HTR-8/SVneo (cell line): ENCODE data around the gene LMTK3.
"Not testable (repeated sequence)": the region's sequence is repeated elsewhere in the genome, so short reads cannot be mapped to it uniquely, and the experiment has no call there.

Source experiments
- DNase-seq: peaks from one replicate; pipeline ENCODE4 v3.0.0; 2011; ENCODE audit warnings: low spot score, mixed read lengths; ENCODE audit not compliant: insufficient read length
- FAIRE-seq: peaks from 2 replicates; lab custom pipeline; 2011; peaks lifted over from hg19 to GRCh38; lab: Jason Lieb, UNC

The LMTK3 gene

GRCh38 chr19:48490981-48491792, 20.4 kb downstream of the LMTK3 start:
- FAIRE-seq: no peak

GRCh38 chr19:48489608-48490216, 21.9 kb downstream of the LMTK3 start:
- FAIRE-seq (no peak), DNase-seq (peak; percentile 79)

More at GRCh38 chr19:48490981-48491792, 20.4 kb downstream of the LMTK3 start:
- no peak for DNase-seq

- FAIRE-seq, DNase-seq: not testable (repeated sequence)
Observed at GRCh38 chr19:48488478-48488877, 23.2 kb downstream of the LMTK3 start.

- FAIRE-seq (peak; percentile 95), DNase-seq (peak; percentile 88)
Observed at GRCh38 chr19:48487948-48488347, 23.7 kb downstream of the LMTK3 start.

GRCh38 chr19:48487544-48487943, 24.1 kb downstream of the LMTK3 start:
- FAIRE-seq: no peak

GRCh38 chr19:48486706-48487105, 24.9 kb downstream of the LMTK3 start:
- FAIRE-seq, DNase-seq: not testable (repeated sequence)

More at GRCh38 chr19:48487544-48487943, 24.1 kb downstream of the LMTK3 start:
- DNase-seq: no peak

GRCh38 chr19:48484931-48485612, 26.6 kb downstream of the LMTK3 start:
- FAIRE-seq (no peak), DNase-seq (no peak)

GRCh38 chr19:48484247-48484893, 27.3 kb downstream of the LMTK3 start:
- no peak for DNase-seq
- no peak for FAIRE-seq

- FAIRE-seq (no peak), DNase-seq (no peak)
Observed at GRCh38 chr19:48483301-48483700, 28.3 kb downstream of the LMTK3 start.

- DNase-seq: no peak
- no peak for FAIRE-seq
Observed at GRCh38 chr19:48481846-48482639, 29.6 kb downstream of the LMTK3 start.

- DNase-seq: no peak
- no peak for FAIRE-seq
Observed at GRCh38 chr19:48480558-48481500, 30.8 kb downstream of the LMTK3 start.

- FAIRE-seq (no peak), DNase-seq (no peak)
Observed at GRCh38 chr19:48480183-48480557, 31.5 kb downstream of the LMTK3 start.

GRCh38 chr19:48479686-48480085, 31.9 kb downstream of the LMTK3 start:
- FAIRE-seq: no peak
- DNase-seq: no peak

- FAIRE-seq (no peak), DNase-seq (no peak)
Observed at GRCh38 chr19:48478339-48479256, 33.0 kb downstream of the LMTK3 start.

- no peak for DNase-seq
- FAIRE-seq: no peak
Observed at GRCh38 chr19:48477698-48478338, 33.8 kb downstream of the LMTK3 start.

GRCh38 chr19:48477067-48477685, 34.5 kb downstream of the LMTK3 start:
- FAIRE-seq: no peak
- no peak for DNase-seq

- FAIRE-seq (no peak), DNase-seq (no peak)
Observed at GRCh38 chr19:48476176-48476575, 35.5 kb downstream of the LMTK3 start.
